Measurements from ENCODE around the gene COL6A1. TPM values are rescaled to one million over a fixed set of nuclear protein-coding genes. Genes with fewer than 3 reads are reported as not detected.

COL6A1 gene
- total RNA-seq, 4 donors from 2014 or later, result 25.0 to 242 (median 54.9) TPM

DNA sequence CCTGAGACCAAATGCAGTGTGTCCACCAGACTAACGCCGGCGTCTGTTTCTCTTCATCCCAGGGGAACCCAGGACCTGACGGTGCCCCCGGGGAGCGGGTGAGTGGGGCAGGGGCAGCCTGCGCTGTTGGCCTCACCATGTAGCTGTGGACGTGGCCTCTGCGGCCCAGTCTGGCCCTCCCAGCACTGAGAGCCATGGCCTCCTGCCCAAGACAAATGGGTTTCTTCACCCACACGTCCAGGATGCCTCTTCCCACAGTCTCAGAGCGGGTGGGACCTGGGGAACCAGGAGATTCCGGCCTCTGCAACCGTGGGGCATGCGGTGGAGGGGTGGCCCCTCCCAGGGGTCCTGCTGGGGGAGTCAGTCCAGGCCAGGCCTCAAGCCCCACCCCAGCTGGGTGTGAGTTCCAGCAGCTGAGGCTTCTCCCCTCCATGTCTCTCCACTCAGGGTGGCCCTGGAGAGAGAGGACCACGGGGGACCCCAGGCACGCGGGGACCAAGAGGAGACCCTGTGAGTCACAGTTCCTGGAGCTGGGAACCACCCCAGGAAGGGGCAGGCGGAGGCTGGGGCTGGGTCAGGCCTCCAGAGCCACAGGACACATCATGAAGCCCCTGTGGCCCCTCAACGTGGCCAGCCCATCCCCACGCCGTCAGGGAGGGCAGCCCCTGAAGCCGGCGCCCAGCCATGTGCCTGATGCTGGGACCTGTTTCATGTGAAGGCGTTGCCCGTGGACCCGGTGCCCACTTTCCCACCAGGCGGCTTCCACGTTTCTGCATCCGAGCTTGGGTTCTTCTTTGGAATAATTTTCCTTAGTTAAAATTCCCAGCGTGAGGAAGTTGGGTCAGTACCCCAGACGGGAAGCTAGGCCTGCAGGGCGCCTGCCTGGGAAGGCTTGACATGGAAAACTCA lies 11.0 kb downstream of the COL6A1 start:
- WGBS, 2 donors, result 90 to 95% methylated on average over 4 to 7 of the region's 32 CpGs
- intact Hi-C loops (cut with DNase I), result no loop called here
- no peak for TF ChIP-seq POLR2A (IDR thresholded peaks at IDR 0.05)
- no peak for TF ChIP-seq CTCF (IDR thresholded peaks at IDR 0.05)
- Histone ChIP-seq H3K27ac (peak overlapping the region; percentile 44 to 79 (median 73)), H3K9me3 (no peaks in the 10 kb centered on the region), H3K4me3 (no peak overlapping the region), H3K36me3 (peaks cover 0 to 41% (median 0%) of the 10 kb centered on the region in 3 donors), H3K27me3 (no peaks in the 10 kb centered on the region), H3K4me1 (peaks cover 0 to 37% (median 10%) of the 10 kb centered on the region in 3 donors)
- no peak for DNase-seq

DNA sequence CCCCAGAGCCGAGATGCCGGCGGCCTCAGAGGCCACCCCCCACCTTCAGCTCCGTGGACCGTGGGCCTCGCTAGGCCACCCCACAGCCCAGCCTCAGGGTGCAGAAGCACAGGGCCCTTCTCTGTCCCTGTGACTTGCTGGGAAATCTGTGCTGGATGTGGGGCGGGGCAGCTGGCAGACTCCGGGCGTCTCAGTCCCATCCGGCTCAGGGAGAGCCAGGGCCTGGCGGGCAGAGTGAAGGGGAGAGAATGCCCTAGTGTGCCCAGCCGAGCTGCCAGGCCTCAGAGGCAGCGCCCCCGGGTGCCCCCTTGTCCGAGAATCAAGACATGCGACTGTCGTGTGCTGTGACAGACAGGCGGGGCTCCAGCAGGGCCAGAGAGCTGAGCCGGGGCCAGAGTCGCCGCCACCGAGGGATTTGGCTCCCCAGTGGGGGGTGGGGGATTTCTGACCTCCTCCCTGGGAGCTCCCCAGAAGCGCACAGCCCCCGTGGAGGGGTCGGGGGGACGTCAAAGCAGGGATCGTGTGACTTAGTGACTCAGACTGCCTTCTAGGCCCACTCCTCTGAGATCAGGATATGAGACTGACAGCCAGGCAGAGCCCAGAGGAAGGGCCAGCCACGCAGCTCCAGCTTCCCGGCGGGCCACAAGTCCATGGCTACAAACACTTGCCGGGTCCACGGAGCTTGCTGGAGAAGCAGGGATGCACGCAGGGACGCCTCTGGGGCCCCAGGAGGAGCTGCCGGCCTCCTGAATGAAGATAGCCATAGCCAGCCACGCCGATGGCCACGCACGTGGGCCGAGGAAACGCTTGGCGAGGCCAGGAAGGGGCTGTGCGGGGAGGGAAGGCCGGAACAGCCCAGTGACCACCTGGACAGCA lies 11.9 kb downstream of the COL6A1 start:
- intact Hi-C loops (cut with DNase I), result no loop called here
- WGBS, 2 donors, result 70% methylated on average over 2 of the region's 44 CpGs; no CpG with 5 or more reads in 1 of the 2 donors
- no peak for TF ChIP-seq POLR2A (IDR thresholded peaks at IDR 0.05)
- no peak for TF ChIP-seq CTCF (IDR thresholded peaks at IDR 0.05)
- H3K36me3 ChIP-seq, result peaks cover 0 to 50% (median 0%) of the 10 kb centered on the region in 3 donors
- peak overlapping the region; percentile 44 to 79 (median 73) for H3K27ac ChIP-seq
- H3K4me1 ChIP-seq, result peaks cover 0 to 37% (median 10%) of the 10 kb centered on the region in 3 donors
- no peaks in the 10 kb centered on the region for H3K9me3 ChIP-seq
- DNase-seq, result no peak
- no peak overlapping the region for H3K4me3 ChIP-seq
- H3K27me3 ChIP-seq, result no peaks in the 10 kb centered on the region

DNA sequence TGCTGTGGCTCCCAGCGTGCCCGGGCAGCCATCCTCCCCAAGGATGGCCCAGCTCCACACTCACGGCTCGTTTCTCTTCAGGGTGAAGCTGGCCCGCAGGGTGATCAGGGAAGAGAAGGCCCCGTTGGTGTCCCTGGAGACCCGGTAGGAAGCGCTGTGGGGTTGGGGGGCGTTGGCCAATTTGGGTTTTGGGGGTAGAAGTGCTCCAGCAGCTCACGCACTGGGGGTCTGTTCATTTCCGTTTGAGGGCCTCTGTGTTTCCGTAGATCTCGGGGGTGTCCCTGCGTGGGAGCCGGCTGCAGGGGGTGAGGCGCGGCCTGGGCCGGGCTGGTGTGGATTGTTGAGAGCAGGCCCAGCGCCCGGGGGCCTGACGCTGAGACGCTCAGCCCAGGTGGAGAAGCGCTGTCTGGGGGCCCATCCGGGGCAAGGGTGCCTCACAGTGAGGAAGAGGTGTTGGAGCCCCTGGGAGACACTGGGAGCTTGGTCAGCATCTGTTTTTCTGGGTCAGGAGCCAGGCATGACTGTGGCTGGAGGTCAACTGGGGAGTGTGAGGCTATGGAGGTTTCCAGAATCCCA lies 12.6 kb downstream of the COL6A1 start:
- peak overlapping the region; percentile 44 to 79 (median 73) for H3K27ac ChIP-seq

More for the DNA sequence above, 12.6 kb downstream of the COL6A1 start:
- intact Hi-C loops (cut with DNase I), result no loop called here
- DNase-seq, result no peak
- H3K4me3 ChIP-seq, result no peak overlapping the region
- peaks cover 0 to 53% (median 0%) of the 10 kb centered on the region in 3 donors for H3K36me3 ChIP-seq
- H3K27me3 ChIP-seq, result no peaks in the 10 kb centered on the region
- peaks cover 0 to 37% (median 10%) of the 10 kb centered on the region in 3 donors for H3K4me1 ChIP-seq
- TF ChIP-seq POLR2A (IDR thresholded peaks at IDR 0.05), result no peak
- no peak for TF ChIP-seq CTCF (IDR thresholded peaks at IDR 0.05)
- no CpG with 5 or more reads among the region's 24 CpGs for WGBS, 2 donors
- H3K9me3 ChIP-seq, result no peaks in the 10 kb centered on the region
